Osteocyte (in vitro differentiated cells): ENCODE measurements around the gene FOXI2. TPM values are rescaled to one million over a fixed set of nuclear protein-coding genes. Genes with fewer than 3 reads are reported as not detected.

ENCODE experiments used
- DNase-seq: peaks from one replicate; pipeline ENCODE4 v3.0.0; 2021; ENCODE audit warnings: mixed read lengths; ENCODE audit not compliant: unreplicated experiment; ENCODE audit errors: extremely low spot score
- H3K27ac Mint-ChIP-seq: one replicate; pipeline ENCODE4 v1.8.0; 2021; ENCODE audit warnings: mild to moderate bottlenecking, mixed read lengths; ENCODE audit not compliant: unreplicated experiment
- H3K27me3 Mint-ChIP-seq: one replicate; pipeline ENCODE4 v1.8.0; 2021; ENCODE audit warnings: mixed read lengths; ENCODE audit not compliant: unreplicated experiment
- H3K36me3 Mint-ChIP-seq: one replicate; pipeline ENCODE4 v1.8.0; 2021; ENCODE audit warnings: mixed read lengths; ENCODE audit not compliant: unreplicated experiment
- H3K4me1 Mint-ChIP-seq: one replicate; pipeline ENCODE4 v1.8.0; 2021; ENCODE audit warnings: mixed read lengths; ENCODE audit not compliant: unreplicated experiment
- H3K4me3 Mint-ChIP-seq: one replicate; pipeline ENCODE4 v1.8.0; 2021; ENCODE audit warnings: mild to moderate bottlenecking, moderate library complexity, mixed read lengths; ENCODE audit not compliant: unreplicated experiment
- H3K9me3 Mint-ChIP-seq: one replicate; pipeline ENCODE4 v1.8.0; 2021; ENCODE audit warnings: mixed read lengths; ENCODE audit not compliant: unreplicated experiment
- CTCF ChIP-seq: fragments of 200-600 bp; sonication (generic); IDR thresholded peaks from 2 replicates; pipeline ENCODE4 v1.5.0; 2021; ENCODE audit warnings: antibody characterized with exemption, mild to moderate bottlenecking, moderate library complexity
- total RNA-seq: library from RNA; stranded (reverse); gene quantifications from 2 replicates; pipeline ENCODE4 v1.2.1, GENCODE V29; 2021

FOXI2 gene
- total RNA-seq, 1 donor from 2014 or later = not detected

- Mint-ChIP-seq H3K36me3 (no peaks in the 10 kb centered on the region), H3K9me3 (no peaks in the 10 kb centered on the region), H3K27me3 (no peaks in the 10 kb centered on the region), H3K4me3 (no peak overlapping the region), H3K4me1 (no peaks in the 10 kb centered on the region), H3K27ac (no peak overlapping the region)
- no peak for TF ChIP-seq CTCF
- no peak for DNase-seq
Measured at GRCh38 chr10:127776816-127777215, 39.8 kb downstream of the FOXI2 start.

- no peak for TF ChIP-seq CTCF
- H3K27me3 Mint-ChIP-seq = no peaks in the 10 kb centered on the region
Measured at GRCh38 chr10:127781412-127781811, 44.4 kb downstream of the FOXI2 start.

GRCh38 chr10:127787873-127788272 is 50.9 kb downstream of the FOXI2 start:
- Mint-ChIP-seq H3K9me3 (peaks cover 7% of the 10 kb centered on the region), H3K4me3 (no peak overlapping the region), H3K36me3 (no peaks in the 10 kb centered on the region), H3K27ac (no peak overlapping the region), H3K4me1 (no peaks in the 10 kb centered on the region), H3K27me3 (peaks cover 3% of the 10 kb centered on the region)
- DNase-seq = no peak
- no peak for TF ChIP-seq CTCF

More at GRCh38 chr10:127781412-127781811, 44.4 kb downstream of the FOXI2 start:
- H3K27ac Mint-ChIP-seq = no peak overlapping the region
- no peaks in the 10 kb centered on the region for H3K36me3 Mint-ChIP-seq
- H3K4me3 Mint-ChIP-seq = no peak overlapping the region
- no peak for DNase-seq
- peaks cover 8% of the 10 kb centered on the region for H3K9me3 Mint-ChIP-seq
- H3K4me1 Mint-ChIP-seq = no peaks in the 10 kb centered on the region

GRCh38 chr10:127790066-127790624 is 53.2 kb downstream of the FOXI2 start:
- TF ChIP-seq CTCF = no peak

More at GRCh38 chr10:127790066-127790624, 53.2 kb downstream of the FOXI2 start:
- Mint-ChIP-seq H3K36me3 (no peaks in the 10 kb centered on the region), H3K27ac (no peak overlapping the region), H3K4me3 (no peak overlapping the region), H3K27me3 (peaks cover 3% of the 10 kb centered on the region), H3K4me1 (no peaks in the 10 kb centered on the region), H3K9me3 (no peaks in the 10 kb centered on the region)
- no peak for DNase-seq

Other genes starting within 250 kb of the FOXI2 start
- not detected in 2 replicates for gene NPS, start 187.9 kb upstream of the FOXI2 start, total RNA-seq
- gene CLRN3, start 155.8 kb downstream of the FOXI2 start, total RNA-seq = not detected in 2 replicates
- gene PTPRE, start 169.9 kb downstream of the FOXI2 start, total RNA-seq = 1.2 and 1.3 TPM in 2 replicates